Spleen (tissue), 11 donors: Measurements from ENCODE around the gene FCSK. TPM values are rescaled to one million over a fixed set of nuclear protein-coding genes. Genes with fewer than 3 reads are reported as not detected.
A peak's percentile ranks its signal among the peaks of the same experiment; 100 is the strongest.

Experiments used
- DNase-seq: peaks from one replicate; pipeline ENCODE4 v3.0.0-alpha.2; 2020
- H3K27ac ChIP-seq, 8 donors: fragments of 200-600 bp; sonication (generic) in 7 of 8; 1 replicate in 4 of 8; 2 replicates in 4 of 8; pipeline versions ENCODE4 v1.5.0 to v1.8.0; 2016 to 2021; ENCODE audit warnings: inconsistent platforms in 4 of 8, mild to moderate bottlenecking in 4 of 8, moderate library complexity in 1 of 8
- H3K27me3 ChIP-seq, 7 donors: fragments of 200-600 bp; sonication (generic) in 6 of 7; replicated peaks in 1 of 7; 1 replicate in 4 of 7; 2 replicates in 3 of 7; pipeline versions ENCODE4 v1.5.0 to v1.8.0; 2016 to 2021; ENCODE audit warnings: inconsistent platforms in 3 of 7, mild to moderate bottlenecking in 1 of 7
- H3K36me3 ChIP-seq, 6 donors: fragments of 200-600 bp; sonication (generic) in 5 of 6; 1 replicate in 4 of 6; 2 replicates in 2 of 6; pipeline versions ENCODE4 v1.5.0 to v1.8.0; 2016 to 2021; ENCODE audit warnings: inconsistent platforms in 2 of 6
- H3K4me1 ChIP-seq, 6 donors: fragments of 200-600 bp; sonication (generic) in 5 of 6; 1 replicate in 3 of 6; 2 replicates in 3 of 6; pipeline versions ENCODE4 v1.5.0 to v1.8.0; 2016 to 2021; ENCODE audit warnings: inconsistent platforms in 3 of 6
- H3K4me3 ChIP-seq, 8 donors: fragments of 200-600 bp; sonication (generic) in 7 of 8; 1 replicate in 4 of 8; 2 replicates in 4 of 8; pipeline versions ENCODE4 v1.5.0 to v1.8.0; 2016 to 2021; ENCODE audit warnings: inconsistent platforms in 4 of 8, mild to moderate bottlenecking in 4 of 8, moderate library complexity in 2 of 8
- H3K9me3 ChIP-seq, 8 donors: fragments of 200-600 bp; sonication (generic) in 7 of 8; 1 replicate in 4 of 8; 2 replicates in 4 of 8; pipeline versions ENCODE4 v1.5.0 to v1.8.0; 2016 to 2021; ENCODE audit warnings: inconsistent platforms in 4 of 8
- CTCF ChIP-seq, 11 experiments: fragments of 200-600 bp in 7 of 11; fragments of 450-650 bp in 4 of 11; sonication (generic) in 4 of 11; IDR thresholded peaks in 8 of 11; conservative IDR thresholded peaks in 3 of 11; 1 replicate in 7 of 11; 2 replicates in 4 of 11; pipeline versions ENCODE4 v1.4.0 to v1.8.0; 2016 to 2021; ENCODE audit warnings: antibody characterized with exemption in 11 of 11, inconsistent platforms in 4 of 11, mild to moderate bottlenecking in 1 of 11
- POLR2A ChIP-seq, 3 donors: fragments of 450-650 bp; IDR thresholded peaks; one replicate each; pipeline ENCODE4 v1.5.1; 2017; ENCODE audit warnings: antibody characterized with exemption in 3 of 3, mild to moderate bottlenecking in 1 of 3
- POLR2AphosphoS5 ChIP-seq, 3 donors: sonication (generic); formaldehyde crosslinking; IDR thresholded peaks; one replicate each; pipeline ENCODE4 v1.5.1; 2017; ENCODE audit warnings: antibody characterized with exemption in 3 of 3
- whole genome bisulfite sequencing, 5 donors: extraction: QIAGEN DNeasy Blood & Tissue Kit in 3 of 5; methylation state at CpG; one replicate each; pipeline versions ENCODE4 v1.1.5 to v1.1.7; 2013 to 2018; 5-methylcytosine and 5-hydroxymethylcytosine counted together
- intact Hi-C: fragments of 100-400 bp; cut with DNase I; formaldehyde crosslinking; loops from one replicate; pipeline ENCODE4 v1.15.0; 2023; ENCODE audit warnings: low total_unique reads
- polyA plus RNA-seq, 3 donors: library from polyadenylated mRNA; stranded (reverse); fragments of 200-250 nt; gene quantifications; one replicate each; pipeline ENCODE4 v1.2.1, GENCODE V29; 2013
- total RNA-seq, 7 donors: library from RNA; depleted of rRNA in 3 of 7; stranded (reverse); fragments of >200 nt in 3 of 7; fragmentation: NEBNext Ultra II Directional in 4 of 7; extraction: Animal tissue kit (Norgen Biotek cat#: 25700) in 4 of 7; gene quantifications; one replicate each; pipeline versions ENCODE4 v1.1.0 to v1.2.1, GENCODE V29; 2016 to 2021
- donor health status: healthy with polysubstance abuse.
- donor health status: DM: no; HTN: no; CAD: no; lungs with moderate emphysema.
- donor health status: DM: no; HTN: no; CAD: no.
- donor health status: Bipolar disorder and iron deficiency.
- donor health status: healthy.
- donor health status: DM: no; HTN: no; CAD: no.
- donor health status: DM: yes; HTN: yes; CAD: no.

Gene FCSK
- total and polyA plus RNA-seq, 10 donors: 8.1 to 31.9 (median 23.5) TPM

DNA sequence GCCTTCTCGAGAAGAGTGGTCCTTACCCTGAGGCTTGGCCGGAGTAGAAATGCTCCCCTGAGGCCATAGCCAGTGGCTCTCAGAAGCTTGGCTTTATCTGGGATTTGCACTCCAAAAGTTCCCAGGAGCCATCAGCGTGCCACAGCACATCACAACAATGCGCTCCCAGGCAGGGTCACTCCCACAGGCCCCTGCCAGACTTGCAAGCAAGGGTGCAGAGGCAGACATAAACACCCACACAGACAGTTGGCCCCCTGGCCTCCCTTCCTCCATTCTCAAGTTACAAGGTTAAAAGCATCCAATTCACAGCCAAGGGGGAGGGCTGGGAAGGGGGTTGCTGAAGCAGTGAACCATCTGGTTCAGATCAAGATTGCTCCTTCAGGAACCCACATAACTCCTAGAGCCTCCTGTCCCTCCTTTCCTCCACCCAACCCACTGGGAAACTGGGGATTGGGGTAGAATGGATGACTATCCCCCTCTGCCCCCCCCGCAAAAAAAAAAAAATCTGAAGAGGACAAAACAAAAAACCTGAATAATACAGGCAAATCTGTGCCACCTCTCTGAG lies 17.3 kb upstream of the FCSK start:
- H3K27ac ChIP-seq: peak overlapping the region in 7 of 8 donors; percentile 46 to 92 (median 84)
- peak overlapping the region in 7 of 8 donors; percentile 50 to 94 (median 78) for H3K4me3 ChIP-seq
- no peak for DNase-seq
- intact Hi-C loops: loop anchor here (10.0 kb wide), 1 partner anchor 52 kb away; no protein-coding TSS in a partner anchor
- H3K36me3 ChIP-seq: peaks cover 0 to 17% (median 0%) of the 10 kb centered on the region in 6 donors
- H3K4me1 ChIP-seq: peaks cover 33 to 76% (median 66%) of the 10 kb centered on the region in 6 donors
- H3K9me3 ChIP-seq: no peaks in the 10 kb centered on the region
- WGBS, 5 donors: 59 to 75% (median 68%) methylated on average over 5 of the region's 5 CpGs
- peak in 2 of 3 donors; percentile 41 to 65 for TF ChIP-seq POLR2AphosphoS5 (IDR thresholded peaks at IDR 0.05)
- TF ChIP-seq CTCF (IDR thresholded peaks at IDR 0.05 in 8 of 11, conservative IDR thresholded peaks at IDR 0.05 in 3 of 11): no peak
- no peak for TF ChIP-seq POLR2A (IDR thresholded peaks at IDR 0.05)
- H3K27me3 ChIP-seq: no peaks in the 10 kb centered on the region

GRCh38 chr16:70437582-70438557 lies 16.5 kb upstream of the FCSK start:
- Histone ChIP-seq H3K27ac (peak overlapping the region in 7 of 8 donors; percentile 69 to 92 (median 84)), H3K27me3 (no peaks in the 10 kb centered on the region), H3K4me3 (peak overlapping the region; percentile 50 to 94 (median 76)), H3K36me3 (peaks cover 0 to 17% (median 0%) of the 10 kb centered on the region in 6 donors), H3K4me1 (peaks cover 25 to 68% (median 59%) of the 10 kb centered on the region in 6 donors), H3K9me3 (no peaks in the 10 kb centered on the region)
- 17 to 20% (median 18%) methylated on average over 22 of the region's 22 CpGs for WGBS, 5 donors
- intact Hi-C loops: loop anchor here (10.0 kb wide), 1 partner anchor 53 kb away; no protein-coding TSS in a partner anchor
- no peak for TF ChIP-seq POLR2A (IDR thresholded peaks at IDR 0.05)
- TF ChIP-seq CTCF (IDR thresholded peaks at IDR 0.05 in 8 of 11, conservative IDR thresholded peaks at IDR 0.05 in 3 of 11): no peak
- no peak for TF ChIP-seq POLR2AphosphoS5 (IDR thresholded peaks at IDR 0.05)
- no peak for DNase-seq

GRCh38 chr16:70438585-70438968 lies 15.8 kb upstream of the FCSK start:
- Histone ChIP-seq H3K9me3 (no peaks in the 10 kb centered on the region), H3K4me1 (peaks cover 18 to 61% (median 51%) of the 10 kb centered on the region in 6 donors), H3K36me3 (peaks cover 0 to 17% (median 0%) of the 10 kb centered on the region in 6 donors), H3K27ac (peak overlapping the region in 7 of 8 donors; percentile 69 to 92 (median 84)), H3K27me3 (no peaks in the 10 kb centered on the region), H3K4me3 (peak overlapping the region; percentile 50 to 94 (median 76))
- WGBS, 5 donors: 0 to 1% (median 0%) methylated on average over 21 to 39 of the region's 39 CpGs
- peak; percentile 92 for DNase-seq
- TF ChIP-seq POLR2AphosphoS5 (IDR thresholded peaks at IDR 0.05) (no peak), CTCF (IDR thresholded peaks at IDR 0.05 in 8 of 11, conservative IDR thresholded peaks at IDR 0.05 in 3 of 11) (no peak), POLR2A (IDR thresholded peaks at IDR 0.05) (no peak)
- intact Hi-C loops: loop anchor here (10.0 kb wide), 1 partner anchor 54 kb away; no protein-coding TSS in a partner anchor
